Hematopoietic multipotent progenitor cell treated with erythropoietin and hydrocortisone succinate and interleukin-3 and kit ligand, for 17 days (in vitro differentiated cells): Measurements from ENCODE around the gene CSF1.

ENCODE experiments used
- DNase-seq: peaks from one replicate; pipeline ENCODE4 v3.0.0-alpha.2; 2015; ENCODE audit warnings: low spot score

CSF1 gene

GRCh38 chr1:109882288-109883245 lies 28.1 kb upstream of the CSF1 start:
- no peak for DNase-seq

GRCh38 chr1:109883248-109883955 lies 27.2 kb upstream of the CSF1 start:
- no peak for DNase-seq

GRCh38 chr1:109884242-109884891 lies 26.3 kb upstream of the CSF1 start:
- no peak for DNase-seq

- no peak for DNase-seq
Measured at GRCh38 chr1:109885589-109885988, 25.1 kb upstream of the CSF1 start.

GRCh38 chr1:109886827-109887226 lies 23.8 kb upstream of the CSF1 start:
- no peak for DNase-seq

GRCh38 chr1:109887271-109887670 lies 23.4 kb upstream of the CSF1 start:
- no peak for DNase-seq

- no peak for DNase-seq
Measured at GRCh38 chr1:109887884-109888283, 22.8 kb upstream of the CSF1 start.

- DNase-seq = no peak
Measured at GRCh38 chr1:109889094-109889493, 21.6 kb upstream of the CSF1 start.

- DNase-seq = no peak
Measured at GRCh38 chr1:109890115-109890953, 20.3 kb upstream of the CSF1 start.

- no peak for DNase-seq
Measured at GRCh38 chr1:109891930-109892329, 18.7 kb upstream of the CSF1 start.

GRCh38 chr1:109892561-109893368 lies 17.9 kb upstream of the CSF1 start:
- DNase-seq = no peak

- no peak for DNase-seq
Measured at GRCh38 chr1:109893532-109894171, 17.0 kb upstream of the CSF1 start.

- DNase-seq = no peak
Measured at GRCh38 chr1:109894823-109895719, 15.6 kb upstream of the CSF1 start.

GRCh38 chr1:109895720-109896504 lies 14.7 kb upstream of the CSF1 start:
- DNase-seq = no peak

- no peak for DNase-seq
Measured at GRCh38 chr1:109896681-109897080, 14.0 kb upstream of the CSF1 start.

GRCh38 chr1:109897259-109897955 lies 13.2 kb upstream of the CSF1 start:
- no peak for DNase-seq

- no peak for DNase-seq
Measured at GRCh38 chr1:109898842-109899241, 11.8 kb upstream of the CSF1 start.

GRCh38 chr1:109901141-109901523 lies 9.5 kb upstream of the CSF1 start:
- DNase-seq = no peak
